Peyer's patch (tissue), 4 donors: ENCODE results near the gene TNIK.

Experiments
- CTCF ChIP-seq, 6 experiments: fragments of 450-650 bp in 4 of 6; fragments of 200-600 bp in 2 of 6; sonication (generic) in 1 of 6; IDR thresholded peaks; one replicate each; pipeline ENCODE4 v1.5.1; 2017 to 2019; ENCODE audit warnings: antibody characterized with exemption in 6 of 6, mild to moderate bottlenecking in 3 of 6, moderate library complexity in 1 of 6
- POLR2A ChIP-seq, 2 donors: fragments of 450-650 bp; IDR thresholded peaks; one replicate each; pipeline ENCODE4 v1.5.1; 2017; ENCODE audit warnings: antibody characterized with exemption in 2 of 2, mild to moderate bottlenecking in 2 of 2, moderate library complexity in 2 of 2

GRCh38 chr3:171121801-171122200, 338.4 kb downstream of the TNIK start:
- TF ChIP-seq CTCF (IDR thresholded peaks at IDR 0.05) (no peak), POLR2A (IDR thresholded peaks at IDR 0.05) (no peak)
